ENCODE data around the gene ADCY9. TPM values are rescaled to one million over a fixed set of nuclear protein-coding genes. Genes with fewer than 3 reads are reported as not detected.

ADCY9 gene
- total and polyA plus RNA-seq, 2 donors from 2014 or later = 6.8 to 23.7 TPM

GRCh38 chr16:4098501-4098900 is 17.7 kb downstream of the ADCY9 start:
- no peak overlapping the region for H3K4me3 ChIP-seq (ENCODE audit: low read length in 3 of 3)
- H3K9me3 ChIP-seq (ENCODE audit: control insufficient read depth in 2 of 3, insufficient read depth in 1 of 3, low read length in 3 of 3) = no peaks in the 10 kb centered on the region
- H3K27ac ChIP-seq (ENCODE audit: low read depth in 2 of 2, low read length in 2 of 2) = no peak overlapping the region
- H3K4me1 ChIP-seq (ENCODE audit: control insufficient read depth in 2 of 3, insufficient read depth in 2 of 3, low read depth in 1 of 3, low read length in 3 of 3) = peaks cover 0 to 11% (median 5%) of the 10 kb centered on the region in 3 donors
- FAIRE-seq (no peak), DNase-seq (no peak)
- TF ChIP-seq CTCF (IDR thresholded peaks at IDR 0.05; ENCODE audit: borderline replicate concordance, extremely low read depth, insufficient read depth) = no peak
- H3K9ac ChIP-seq (ENCODE audit: low read length in 3 of 3) = no peak overlapping the region
- H3K36me3 ChIP-seq (ENCODE audit: control insufficient read depth in 2 of 3, insufficient read depth in 3 of 3, low read length in 3 of 3) = peaks cover 0 to 4% (median 0%) of the 10 kb centered on the region in 3 donors
- H3K27me3 ChIP-seq (ENCODE audit: control insufficient read depth, insufficient read depth, low read length) = no peaks in the 10 kb centered on the region
- intact Hi-C loops (cut with DNase I) = no loop called here

- no peaks in the 10 kb centered on the region for H3K36me3 ChIP-seq (ENCODE audit: control insufficient read depth in 2 of 3, insufficient read depth in 3 of 3, low read length in 3 of 3)
- H3K27ac ChIP-seq (ENCODE audit: low read depth in 2 of 2, low read length in 2 of 2) = no peak overlapping the region
- H3K9me3 ChIP-seq (ENCODE audit: control insufficient read depth in 2 of 3, insufficient read depth in 1 of 3, low read length in 3 of 3) = no peaks in the 10 kb centered on the region
- no peak overlapping the region for H3K9ac ChIP-seq (ENCODE audit: low read length in 3 of 3)
- no peak for TF ChIP-seq CTCF (IDR thresholded peaks at IDR 0.05; ENCODE audit: borderline replicate concordance, extremely low read depth, insufficient read depth)
- no peak for FAIRE-seq
- H3K4me1 ChIP-seq (ENCODE audit: control insufficient read depth in 2 of 3, insufficient read depth in 2 of 3, low read depth in 1 of 3, low read length in 3 of 3) = peaks cover 0 to 11% (median 5%) of the 10 kb centered on the region in 3 donors
- DNase-seq = peak in 2 of 5 donors; percentile 9 to 45
- H3K27me3 ChIP-seq (ENCODE audit: control insufficient read depth, insufficient read depth, low read length) = no peaks in the 10 kb centered on the region
- intact Hi-C loops (cut with DNase I) = no loop called here
- H3K4me3 ChIP-seq (ENCODE audit: low read length in 3 of 3) = no peak overlapping the region
These were observed 18.4 kb downstream of the ADCY9 start for GRCh38 chr16:4097826-4098240.

GRCh38 chr16:4096509-4096908 is 19.7 kb downstream of the ADCY9 start:
- Histone ChIP-seq H3K36me3 (ENCODE audit: control insufficient read depth in 2 of 3, insufficient read depth in 3 of 3, low read length in 3 of 3) (no peaks in the 10 kb centered on the region), H3K27me3 (ENCODE audit: control insufficient read depth, insufficient read depth, low read length) (no peaks in the 10 kb centered on the region), H3K4me3 (ENCODE audit: low read length in 3 of 3) (no peak overlapping the region), H3K9me3 (ENCODE audit: control insufficient read depth in 2 of 3, insufficient read depth in 1 of 3, low read length in 3 of 3) (no peaks in the 10 kb centered on the region), H3K9ac (ENCODE audit: low read length in 3 of 3) (no peak overlapping the region), H3K27ac (ENCODE audit: low read depth in 2 of 2, low read length in 2 of 2) (no peak overlapping the region), H3K4me1 (ENCODE audit: control insufficient read depth in 2 of 3, insufficient read depth in 2 of 3, low read depth in 1 of 3, low read length in 3 of 3) (peaks cover 0 to 11% (median 5%) of the 10 kb centered on the region in 3 donors)
- FAIRE-seq (no peak), DNase-seq (no peak)
- intact Hi-C loops (cut with DNase I) = no loop called here
- no peak for TF ChIP-seq CTCF (IDR thresholded peaks at IDR 0.05; ENCODE audit: borderline replicate concordance, extremely low read depth, insufficient read depth)

All from kidney (tissue), 14 donors.